Mesenchymal stem cell (in vitro differentiated cells and primary cell): ENCODE results near the gene LRRC37A.
"Not testable (repeated sequence)": the region's sequence is repeated elsewhere in the genome, so short reads cannot be mapped to it uniquely, and the experiment has no call there.

ENCODE experiments used
- DNase-seq: peaks from one replicate; pipeline ENCODE4 v3.0.0-alpha.2; 2013
- H2AFZ ChIP-seq: one replicate; pipeline ENCODE4 v1.6.1; 2013; ENCODE audit warnings: low read depth, mild to moderate bottlenecking, control low read depth, inconsistent platforms, low read length, moderate library complexity
- H2AK5ac ChIP-seq: 2 replicates; pipeline ENCODE4 v1.6.1; 2013; ENCODE audit warnings: low read length, moderate library complexity, mild to moderate bottlenecking, inconsistent platforms; ENCODE audit not compliant: severe bottlenecking
- H2BK120ac ChIP-seq: one replicate; pipeline ENCODE4 v1.6.1; 2013; ENCODE audit warnings: low read depth, mild to moderate bottlenecking, inconsistent platforms, low read length, moderate library complexity
- H2BK12ac ChIP-seq, 2 experiments: one replicate each; pipeline ENCODE4 v1.6.1; 2013; ENCODE audit warnings: inconsistent platforms in 2 of 2, low read length in 2 of 2, mild to moderate bottlenecking in 2 of 2, moderate library complexity in 2 of 2, control low read depth in 1 of 2
- H2BK15ac ChIP-seq: one replicate; pipeline ENCODE4 v1.6.1; 2013; ENCODE audit warnings: mild to moderate bottlenecking, low read depth, inconsistent platforms; ENCODE audit not compliant: poor library complexity, severe bottlenecking
- H2BK5ac ChIP-seq: 2 replicates; pipeline ENCODE4 v1.6.1; 2013; ENCODE audit warnings: low read depth, mild to moderate bottlenecking, low read length, control low read depth, inconsistent platforms; ENCODE audit not compliant: poor library complexity, severe bottlenecking
- H3K14ac ChIP-seq, 2 experiments: one replicate each; pipeline ENCODE4 v1.6.1; 2013; ENCODE audit warnings: inconsistent platforms in 2 of 2, low read length in 2 of 2, control low read depth in 1 of 2, mild to moderate bottlenecking in 1 of 2, moderate library complexity in 1 of 2
- H3K18ac ChIP-seq, 2 experiments: one replicate each; pipeline ENCODE4 v1.6.1; 2013; ENCODE audit warnings: inconsistent platforms in 2 of 2, low read length in 2 of 2, control low read depth in 1 of 2, low read depth in 1 of 2, mild to moderate bottlenecking in 1 of 2
- H3K23ac ChIP-seq, 2 experiments: one replicate each; pipeline ENCODE4 v1.6.1; 2013; ENCODE audit warnings: inconsistent platforms in 2 of 2, low read length in 2 of 2, mild to moderate bottlenecking in 2 of 2, moderate library complexity in 2 of 2, control low read depth in 1 of 2
- H3K27ac ChIP-seq: 2 replicates; pipeline ENCODE4 v1.5.1; 2013; ENCODE audit warnings: mild to moderate bottlenecking, moderate library complexity, low read length, control low read depth, inconsistent platforms; ENCODE audit not compliant: poor library complexity, severe bottlenecking
- H3K27me3 ChIP-seq, 2 experiments: 2 replicates each; pipeline versions ENCODE4 v1.6.1 to v1.7.0; 2013; ENCODE audit warnings: low read length in 2 of 2, mild to moderate bottlenecking in 2 of 2, moderate library complexity in 2 of 2, control low read depth in 1 of 2, inconsistent platforms in 1 of 2; ENCODE audit not compliant: control insufficient read depth in 1 of 2, insufficient read depth in 1 of 2
- H3K36me3 ChIP-seq, 2 experiments: 2 replicates each; pipeline versions ENCODE4 v1.6.1 to v1.7.0; 2013; ENCODE audit warnings: low read length in 2 of 2, control low read depth in 1 of 2, inconsistent platforms in 1 of 2, low read depth in 1 of 2, mild to moderate bottlenecking in 1 of 2; ENCODE audit not compliant: insufficient read depth in 2 of 2, control insufficient read depth in 1 of 2
- H3K4ac ChIP-seq, 2 experiments: one replicate each; pipeline ENCODE4 v1.6.1; 2013; ENCODE audit warnings: inconsistent platforms in 2 of 2, low read length in 2 of 2, mild to moderate bottlenecking in 2 of 2, moderate library complexity in 2 of 2, control low read depth in 1 of 2, low read depth in 1 of 2
- H3K4me1 ChIP-seq: 2 replicates; pipeline ENCODE4 v1.6.1; 2013; ENCODE audit warnings: low read depth, low read length, control low read depth; ENCODE audit not compliant: control insufficient read depth, insufficient read depth
- H3K4me2 ChIP-seq: 2 replicates; pipeline ENCODE4 v1.6.1; 2013; ENCODE audit warnings: low read length, mild to moderate bottlenecking, inconsistent platforms; ENCODE audit not compliant: poor library complexity, severe bottlenecking
- H3K4me3 ChIP-seq, 2 experiments: 2 replicates each; pipeline versions ENCODE4 v1.5.1 to v1.7.0; 2013; ENCODE audit warnings: low read length in 2 of 2, mild to moderate bottlenecking in 2 of 2, control low read depth in 1 of 2, low read depth in 1 of 2; ENCODE audit not compliant: insufficient read depth in 1 of 2
- H3K79me1 ChIP-seq: replicated peaks from 2 replicates; pipeline ENCODE4 v1.6.1; 2013; ENCODE audit warnings: mild to moderate bottlenecking, control low read depth, low read length, inconsistent platforms; ENCODE audit not compliant: poor library complexity, severe bottlenecking
- H3K9ac ChIP-seq: 2 replicates; pipeline ENCODE4 v1.7.0; 2013; ENCODE audit warnings: mild to moderate bottlenecking, low read length, moderate library complexity
- H3K9me3 ChIP-seq: 2 replicates; pipeline ENCODE4 v1.7.0; 2013; ENCODE audit warnings: mild to moderate bottlenecking, low read length; ENCODE audit not compliant: control insufficient read depth
- H4K8ac ChIP-seq: one replicate; pipeline ENCODE4 v1.6.1; 2013; ENCODE audit warnings: inconsistent platforms, mild to moderate bottlenecking, low read length, moderate library complexity
- H4K91ac ChIP-seq: one replicate; pipeline ENCODE4 v1.6.1; 2013; ENCODE audit warnings: mild to moderate bottlenecking, low read length, inconsistent platforms
- WGBS: methylation state at CpG from one replicate; pipeline ENCODE4 v1.1.7; 2013; ENCODE audit warnings: mixed read lengths; 5-methylcytosine and 5-hydroxymethylcytosine counted together

LRRC37A gene

DNA sequence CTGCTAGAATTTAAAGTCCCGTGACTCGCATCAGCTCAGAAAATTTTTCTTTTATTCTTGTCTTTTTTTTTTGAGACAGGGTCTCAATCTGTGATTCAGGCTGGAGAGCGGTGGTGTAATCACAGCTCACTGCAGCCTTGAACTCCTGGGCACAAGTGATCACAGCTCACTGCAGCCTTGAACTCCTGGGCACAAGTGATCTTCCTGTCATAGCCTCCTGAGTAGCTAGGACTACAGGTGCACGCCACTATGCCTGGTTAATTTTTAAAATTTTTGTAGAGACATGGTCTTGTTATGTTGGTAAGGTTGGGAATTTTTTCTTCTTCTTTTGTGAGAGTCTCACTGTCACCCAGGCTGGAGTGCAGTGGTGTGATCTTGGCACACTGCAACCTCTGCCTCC is 13.6 kb upstream of the LRRC37A start:
- not testable (repeated sequence) for H2BK12ac ChIP-seq, H4K8ac ChIP-seq, H3K4me3 ChIP-seq, H3K36me3 ChIP-seq, H2BK15ac ChIP-seq, H2BK5ac ChIP-seq, H3K9me3 ChIP-seq, H3K27me3 ChIP-seq, DNase-seq, H2AK5ac ChIP-seq, H3K79me1 ChIP-seq, H2BK120ac ChIP-seq, H3K27ac ChIP-seq, H3K4me2 ChIP-seq, H4K91ac ChIP-seq, H3K4ac ChIP-seq, H3K4me1 ChIP-seq, H3K9ac ChIP-seq, H3K14ac ChIP-seq, H3K23ac ChIP-seq, H3K18ac ChIP-seq, H2AFZ ChIP-seq
- 69% methylated on average over 3 of the region's 4 CpGs for WGBS

GRCh38 chr17:46282635-46283034 is 12.3 kb upstream of the LRRC37A start:
- H4K8ac ChIP-seq, H2AK5ac ChIP-seq, H2BK15ac ChIP-seq, DNase-seq, H3K79me1 ChIP-seq, H3K36me3 ChIP-seq, H3K9ac ChIP-seq, H3K18ac ChIP-seq, H3K4ac ChIP-seq, H2AFZ ChIP-seq, H2BK120ac ChIP-seq, H3K9me3 ChIP-seq, H4K91ac ChIP-seq, H3K23ac ChIP-seq, H3K14ac ChIP-seq, H3K4me3 ChIP-seq, H2BK5ac ChIP-seq, H3K4me2 ChIP-seq, H2BK12ac ChIP-seq, H3K4me1 ChIP-seq, H3K27me3 ChIP-seq, H3K27ac ChIP-seq: not testable (repeated sequence)
- WGBS: 88% methylated on average over 7 of the region's 12 CpGs

GRCh38 chr17:46284467-46284866 is 10.5 kb upstream of the LRRC37A start:
- H3K4me1 ChIP-seq, H2AFZ ChIP-seq, H3K36me3 ChIP-seq, H3K23ac ChIP-seq, H3K79me1 ChIP-seq, H2BK120ac ChIP-seq, H2AK5ac ChIP-seq, H3K9me3 ChIP-seq, H3K4me3 ChIP-seq, H3K4me2 ChIP-seq, H2BK5ac ChIP-seq, H3K27me3 ChIP-seq, H3K18ac ChIP-seq, H3K4ac ChIP-seq, H4K91ac ChIP-seq, H3K9ac ChIP-seq, H2BK12ac ChIP-seq, H3K27ac ChIP-seq, H4K8ac ChIP-seq, H2BK15ac ChIP-seq, H3K14ac ChIP-seq: not testable (repeated sequence)
- DNase-seq: peak; percentile 30
- WGBS: no CpG with 5 or more reads among the region's 1 CpG

DNA sequence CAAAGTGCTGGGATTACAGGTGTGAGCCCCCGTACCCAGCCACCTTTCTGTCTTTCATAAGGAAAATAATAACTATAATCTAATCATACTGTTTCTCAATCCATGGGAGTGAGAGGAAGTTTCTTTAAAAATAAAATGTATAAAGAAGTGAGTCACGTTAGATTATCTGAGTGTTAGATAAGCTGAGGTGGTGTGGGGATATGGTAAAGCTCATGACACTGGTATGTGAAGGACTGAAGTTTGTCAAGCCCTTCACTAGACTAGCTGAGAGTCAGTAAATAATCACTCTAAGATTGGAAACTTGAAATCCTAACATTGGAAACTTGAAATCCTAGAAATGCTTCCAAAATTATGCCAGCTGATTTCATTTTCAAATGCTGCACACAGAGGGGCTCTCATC is 9.4 kb upstream of the LRRC37A start:
- not testable (repeated sequence) for H3K14ac ChIP-seq, H3K4me2 ChIP-seq, H3K9me3 ChIP-seq, H2AFZ ChIP-seq, H3K79me1 ChIP-seq, H3K23ac ChIP-seq, H3K27ac ChIP-seq, H3K27me3 ChIP-seq, H3K4ac ChIP-seq, H2AK5ac ChIP-seq, H3K9ac ChIP-seq, H2BK5ac ChIP-seq, H3K18ac ChIP-seq, H4K8ac ChIP-seq, H3K4me3 ChIP-seq, H2BK12ac ChIP-seq, H3K4me1 ChIP-seq, H3K36me3 ChIP-seq, H2BK15ac ChIP-seq, H4K91ac ChIP-seq, H2BK120ac ChIP-seq
- WGBS: 33% methylated on average over 1 of the region's 2 CpGs
- peak; percentile 33 for DNase-seq
